ENCODE data around the gene ANKRD30B. TPM values are rescaled to one million over a fixed set of nuclear protein-coding genes. Genes with fewer than 3 reads are reported as not detected.
"Not testable (repeated sequence)": the region's sequence is repeated elsewhere in the genome, so short reads cannot be mapped to it uniquely, and the experiment has no call there.

Gene ANKRD30B
- total RNA-seq = not detected

GRCh38 chr18:14747513-14748474 is at the start of gene ANKRD30B:
Gene ANKRD30B, plus strand, starts transcription at chr18:14748172. Its CDS starts 248 bp downstream, at chr18:14748420.
- ChIA-PET POLR2A (no interaction called here), CTCF (no interaction called here)
- ATAC-seq (no peak), DNase-seq (peak; percentile 4)
- peaks cover 8% of the 10 kb centered on the region for H3K27me3 Mint-ChIP-seq
- intact Hi-C loops (cut with micrococcal nuclease) = no loop called here
- no peak for TF ChIP-seq CTCF (IDR thresholded peaks at IDR 0.05)
- no peaks in the 10 kb centered on the region for H3K4me1 Mint-ChIP-seq (ENCODE audit: low read depth)
- H3K9me3 Mint-ChIP-seq = no peaks in the 10 kb centered on the region
- H3K4me3 Mint-ChIP-seq = no peak within 1 kb of the TSS
- H3K27ac Mint-ChIP-seq = no peak within 1 kb of the TSS
- no peaks in the 10 kb centered on the region for H3K36me3 Mint-ChIP-seq (ENCODE audit: low read depth)

GRCh38 chr18:14701286-14702040 is 46.5 kb upstream of the ANKRD30B start:
- H3K4me3 Mint-ChIP-seq; DNase-seq; CTCF ChIA-PET; H3K27ac Mint-ChIP-seq; H3K9me3 Mint-ChIP-seq; H3K4me1 Mint-ChIP-seq (ENCODE audit: low read depth); POLR2A ChIA-PET; H3K36me3 Mint-ChIP-seq (ENCODE audit: low read depth); H3K27me3 Mint-ChIP-seq; ATAC-seq; intact Hi-C loops (cut with micrococcal nuclease): not testable (repeated sequence)

GRCh38 chr18:14709761-14710160 is 38.2 kb upstream of the ANKRD30B start:
- H3K4me3 Mint-ChIP-seq; intact Hi-C loops (cut with micrococcal nuclease); DNase-seq; ATAC-seq; POLR2A ChIA-PET; H3K36me3 Mint-ChIP-seq (ENCODE audit: low read depth); H3K27ac Mint-ChIP-seq; H3K27me3 Mint-ChIP-seq; H3K4me1 Mint-ChIP-seq (ENCODE audit: low read depth); CTCF ChIA-PET; H3K9me3 Mint-ChIP-seq: not testable (repeated sequence)

GRCh38 chr18:14721569-14721968 is 26.4 kb upstream of the ANKRD30B start:
- DNase-seq; H3K4me1 Mint-ChIP-seq (ENCODE audit: low read depth); CTCF ChIA-PET; H3K9me3 Mint-ChIP-seq; H3K4me3 Mint-ChIP-seq; H3K27ac Mint-ChIP-seq; intact Hi-C loops (cut with micrococcal nuclease); POLR2A ChIA-PET; ATAC-seq; H3K27me3 Mint-ChIP-seq; H3K36me3 Mint-ChIP-seq (ENCODE audit: low read depth): not testable (repeated sequence)

- POLR2A ChIA-PET; DNase-seq; H3K27me3 Mint-ChIP-seq; H3K4me1 Mint-ChIP-seq (ENCODE audit: low read depth); H3K27ac Mint-ChIP-seq; intact Hi-C loops (cut with micrococcal nuclease); H3K36me3 Mint-ChIP-seq (ENCODE audit: low read depth); CTCF ChIA-PET; ATAC-seq; H3K4me3 Mint-ChIP-seq; H3K9me3 Mint-ChIP-seq: not testable (repeated sequence)
These were observed 8.9 kb upstream of the ANKRD30B start for GRCh38 chr18:14739056-14739455.

GRCh38 chr18:14746897-14747296 is 1.1 kb upstream of the ANKRD30B start:
- H3K4me1 Mint-ChIP-seq (ENCODE audit: low read depth) = no peaks in the 10 kb centered on the region
- intact Hi-C loops (cut with micrococcal nuclease) = no loop called here
- DNase-seq (no peak), ATAC-seq (no peak)
- H3K27ac Mint-ChIP-seq = no peak overlapping the region
- POLR2A ChIA-PET = no interaction called here
- no peak for TF ChIP-seq CTCF (IDR thresholded peaks at IDR 0.05)
- H3K4me3 Mint-ChIP-seq = no peak overlapping the region
- H3K36me3 Mint-ChIP-seq (ENCODE audit: low read depth) = no peaks in the 10 kb centered on the region
- H3K9me3 Mint-ChIP-seq = no peaks in the 10 kb centered on the region
- CTCF ChIA-PET = no interaction called here
- H3K27me3 Mint-ChIP-seq = peaks cover 8% of the 10 kb centered on the region

- Mint-ChIP-seq H3K4me3 (no peak overlapping the region), H3K36me3 (ENCODE audit: low read depth) (no peaks in the 10 kb centered on the region), H3K4me1 (ENCODE audit: low read depth) (no peaks in the 10 kb centered on the region), H3K27me3 (peaks cover 8% of the 10 kb centered on the region), H3K9me3 (no peaks in the 10 kb centered on the region), H3K27ac (no peak overlapping the region)
- TF ChIP-seq CTCF (IDR thresholded peaks at IDR 0.05) = no peak
- intact Hi-C loops (cut with micrococcal nuclease) = no loop called here
- POLR2A ChIA-PET = no interaction called here
- DNase-seq = no peak
- CTCF ChIA-PET = no interaction called here
- no peak for ATAC-seq
These were observed 524 bp downstream of the ANKRD30B start for GRCh38 chr18:14748496-14748895.

GRCh38 chr18:14763566-14763965 is 15.6 kb downstream of the ANKRD30B start:
- H3K27me3 Mint-ChIP-seq; ATAC-seq; H3K9me3 Mint-ChIP-seq; H3K27ac Mint-ChIP-seq; H3K4me1 Mint-ChIP-seq (ENCODE audit: low read depth); POLR2A ChIA-PET; intact Hi-C loops (cut with micrococcal nuclease); DNase-seq; CTCF ChIA-PET; H3K36me3 Mint-ChIP-seq (ENCODE audit: low read depth); H3K4me3 Mint-ChIP-seq: not testable (repeated sequence)
